ENCODE results near the gene OR1L4. TPM values are rescaled to one million over a fixed set of nuclear protein-coding genes. Genes with fewer than 3 reads are reported as not detected.

The OR1L4 gene, protein sequence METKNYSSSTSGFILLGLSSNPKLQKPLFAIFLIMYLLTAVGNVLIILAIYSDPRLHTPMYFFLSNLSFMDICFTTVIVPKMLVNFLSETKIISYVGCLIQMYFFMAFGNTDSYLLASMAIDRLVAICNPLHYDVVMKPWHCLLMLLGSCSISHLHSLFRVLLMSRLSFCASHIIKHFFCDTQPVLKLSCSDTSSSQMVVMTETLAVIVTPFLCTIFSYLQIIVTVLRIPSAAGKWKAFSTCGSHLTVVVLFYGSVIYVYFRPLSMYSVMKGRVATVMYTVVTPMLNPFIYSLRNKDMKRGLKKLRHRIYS
- total RNA-seq: not detected
- not detected for polyA plus RNA-seq

DNA sequence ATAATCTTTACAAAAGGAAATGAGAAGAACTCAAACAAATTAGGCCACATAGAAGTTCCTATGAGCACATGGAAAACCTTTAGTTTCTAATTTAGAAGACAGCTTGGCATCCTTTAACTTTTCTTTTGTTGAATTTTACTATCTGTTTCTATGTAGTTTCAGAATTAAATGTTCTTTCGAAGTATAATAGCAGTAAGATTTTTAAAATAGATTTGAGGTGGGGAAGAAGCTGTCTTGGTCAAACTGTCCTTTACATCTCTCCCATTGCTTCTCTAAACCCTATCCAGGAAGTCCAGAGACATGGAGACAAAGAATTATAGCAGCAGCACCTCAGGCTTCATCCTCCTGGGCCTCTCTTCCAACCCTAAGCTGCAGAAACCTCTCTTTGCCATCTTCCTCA, at the start of gene OR1L4:
Gene OR1L4, plus strand, starts transcription at position 301 of the 400 bp plus-strand sequence. Its CDS starts 0 bp downstream, at position 301.
- Histone ChIP-seq H3K27ac (ENCODE audit: low read depth) (no peak within 1 kb of the TSS), H3K4me1 (ENCODE audit: insufficient read depth) (no peaks in the 10 kb centered on the region), H3K4me3 (ENCODE audit: low read depth, low read length) (no peak within 1 kb of the TSS), H3K36me3 (ENCODE audit: insufficient read depth) (no peaks in the 10 kb centered on the region)
- no peak for DNase-seq (ENCODE audit: extremely low spot score)
- 82% methylated on average over 1 of the region's 1 CpG for WGBS

DNA sequence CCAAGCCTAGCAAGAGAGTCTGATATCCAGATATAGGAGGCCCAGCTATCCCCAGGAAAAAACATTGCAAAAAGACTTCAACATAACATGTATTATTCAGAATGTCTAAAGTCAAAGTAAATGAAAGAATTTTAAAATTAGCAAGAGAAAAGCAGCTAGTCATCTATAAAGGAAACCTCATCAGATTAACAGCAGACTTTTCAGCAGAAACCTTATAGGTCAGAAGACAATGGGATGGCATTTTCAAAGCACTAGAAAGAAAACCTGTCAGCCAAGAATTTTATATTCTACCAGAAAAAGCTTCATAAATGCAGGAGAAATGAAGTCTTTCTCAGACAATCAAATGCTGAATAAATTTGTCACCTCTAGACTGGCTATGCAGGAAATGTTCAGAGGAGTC, 38.9 kb upstream of the OR1L4 start:
- H3K27ac ChIP-seq (ENCODE audit: low read depth): no peak overlapping the region
- DNase-seq (ENCODE audit: extremely low spot score): no peak
- no peaks in the 10 kb centered on the region for H3K4me1 ChIP-seq (ENCODE audit: insufficient read depth)
- H3K4me3 ChIP-seq (ENCODE audit: low read depth, low read length): no peak overlapping the region
- no peaks in the 10 kb centered on the region for H3K36me3 ChIP-seq (ENCODE audit: insufficient read depth)

DNA sequence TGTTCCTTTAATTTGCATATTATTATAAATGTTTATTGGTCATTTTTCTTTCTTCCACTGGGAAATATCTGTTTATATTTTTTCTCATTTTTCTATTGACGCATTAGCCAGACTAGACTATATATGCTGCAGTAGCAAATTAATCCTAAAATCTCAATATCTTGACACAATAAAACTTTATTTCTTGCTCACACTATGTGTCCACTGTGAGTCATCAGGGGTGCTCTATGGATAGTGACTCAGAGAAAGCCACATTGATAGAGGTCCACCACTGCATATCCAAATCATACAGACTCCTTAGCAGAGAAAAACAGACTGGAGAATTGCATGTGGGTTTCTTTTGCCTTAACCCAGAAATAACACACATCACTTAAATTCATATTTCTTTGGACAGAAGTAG, 28.1 kb upstream of the OR1L4 start:
- Histone ChIP-seq H3K27ac (ENCODE audit: low read depth) (no peak overlapping the region), H3K36me3 (ENCODE audit: insufficient read depth) (no peaks in the 10 kb centered on the region), H3K4me1 (ENCODE audit: insufficient read depth) (no peaks in the 10 kb centered on the region), H3K4me3 (ENCODE audit: low read depth, low read length) (no peak overlapping the region)
- 99% methylated on average over 1 of the region's 1 CpG for WGBS
- DNase-seq (ENCODE audit: extremely low spot score): no peak

DNA sequence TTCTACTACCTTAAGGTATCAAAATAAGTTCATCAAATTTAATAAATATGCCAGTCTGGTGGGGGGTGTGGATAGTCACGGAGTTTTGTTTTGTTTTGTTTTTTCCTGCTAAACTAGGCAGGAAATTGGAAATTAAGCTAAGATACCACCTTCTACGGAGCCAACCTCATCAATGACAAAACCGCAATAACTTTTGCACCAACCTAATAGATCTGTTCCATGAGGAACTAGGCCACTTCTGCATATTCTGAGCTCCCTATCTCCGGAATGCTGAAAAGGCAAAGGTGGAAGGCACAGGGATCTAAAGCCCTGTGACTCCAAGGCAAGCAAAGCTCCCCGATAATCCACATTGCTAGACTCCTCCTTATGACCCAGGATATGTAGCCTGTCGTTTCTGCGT, 5.8 kb upstream of the OR1L4 start:
- 80% methylated on average over 7 of the region's 7 CpGs for WGBS
- no peak overlapping the region for H3K4me3 ChIP-seq (ENCODE audit: low read depth, low read length)
- DNase-seq (ENCODE audit: extremely low spot score): no peak
- no peak overlapping the region for H3K27ac ChIP-seq (ENCODE audit: low read depth)
- H3K36me3 ChIP-seq (ENCODE audit: insufficient read depth): no peaks in the 10 kb centered on the region
- H3K4me1 ChIP-seq (ENCODE audit: insufficient read depth): no peaks in the 10 kb centered on the region

DNA sequence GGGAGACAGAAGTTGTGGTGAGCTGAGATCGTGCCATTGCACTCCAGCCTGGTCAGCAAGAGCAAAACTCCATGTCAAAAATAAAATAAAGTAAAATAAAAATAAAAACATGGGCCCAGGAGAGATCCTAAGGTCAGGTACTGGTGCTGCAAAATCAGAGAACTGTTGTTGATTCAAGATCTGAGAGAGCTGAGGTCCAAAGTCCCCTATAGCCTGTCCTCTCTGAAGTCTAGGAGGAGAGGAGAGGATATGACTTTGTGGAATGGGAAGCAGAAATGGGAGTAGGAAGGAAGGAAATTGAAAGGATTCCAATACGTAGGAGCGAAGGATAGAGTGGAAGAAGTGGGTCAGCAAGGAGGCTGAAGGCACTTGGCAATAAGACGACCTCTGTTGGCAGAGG, 4.6 kb upstream of the OR1L4 start:
- Histone ChIP-seq H3K36me3 (ENCODE audit: insufficient read depth) (no peaks in the 10 kb centered on the region), H3K27ac (ENCODE audit: low read depth) (no peak overlapping the region), H3K4me3 (ENCODE audit: low read depth, low read length) (no peak overlapping the region), H3K4me1 (ENCODE audit: insufficient read depth) (no peaks in the 10 kb centered on the region)
- 80% methylated on average over 4 of the region's 4 CpGs for WGBS
- DNase-seq (ENCODE audit: extremely low spot score): no peak

DNA sequence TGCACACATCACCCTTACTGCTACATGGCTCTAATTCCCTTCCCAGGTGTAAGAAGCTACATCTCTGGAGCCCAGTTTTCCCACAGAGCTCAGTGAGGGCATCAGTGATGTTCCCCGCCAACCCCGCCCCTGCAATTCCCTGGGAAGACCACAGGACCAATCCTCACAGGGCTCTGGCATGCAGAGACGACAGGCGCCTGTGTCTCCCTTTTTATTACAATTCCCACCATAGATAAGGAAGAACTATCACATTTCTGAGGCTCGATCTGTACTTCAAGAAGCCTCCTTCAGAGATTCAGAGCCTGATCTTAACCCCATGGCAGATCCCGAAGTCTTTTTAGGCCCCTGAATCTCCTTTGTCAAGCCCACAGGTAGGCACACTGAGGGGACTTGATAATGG, 18.2 kb downstream of the OR1L4 start, which contains the start of gene OR1L6:
Gene OR1L6, plus strand, starts transcription at position 301 of the 400 bp plus-strand sequence. CDS start 7,545 bp downstream, outside the sequence.
- Histone ChIP-seq H3K36me3 (ENCODE audit: insufficient read depth) (no peaks in the 10 kb centered on the region), H3K4me1 (ENCODE audit: insufficient read depth) (no peaks in the 10 kb centered on the region), H3K4me3 (ENCODE audit: low read depth, low read length) (no peak within 1 kb of the TSS), H3K27ac (ENCODE audit: low read depth) (no peak within 1 kb of the TSS)
- no peak for DNase-seq (ENCODE audit: extremely low spot score)
- WGBS: 61% methylated on average over 6 of the region's 6 CpGs

DNA sequence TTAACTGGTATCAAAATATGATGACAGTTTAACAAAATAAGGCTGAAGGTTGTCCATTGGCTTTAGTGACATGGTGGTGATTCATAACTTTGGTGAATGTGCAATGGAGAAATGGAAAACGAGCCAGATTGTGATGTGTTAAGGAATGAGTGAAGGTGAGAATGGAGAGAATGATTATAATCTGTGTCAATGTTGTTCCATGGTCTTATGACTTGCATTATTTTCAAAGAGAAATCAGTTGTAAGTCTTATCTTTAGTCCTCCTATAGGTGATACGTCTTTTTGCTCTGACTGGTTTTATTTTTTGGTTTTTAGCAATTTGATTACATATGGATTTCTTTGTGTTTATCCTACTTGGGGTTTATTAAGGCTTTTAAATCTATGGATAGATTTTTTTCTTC, 31.0 kb downstream of the OR1L4 start:
- WGBS: 34% methylated on average over 2 of the region's 2 CpGs
- no peak overlapping the region for H3K27ac ChIP-seq (ENCODE audit: low read depth)
- H3K4me3 ChIP-seq (ENCODE audit: low read depth, low read length): no peak overlapping the region
- no peaks in the 10 kb centered on the region for H3K4me1 ChIP-seq (ENCODE audit: insufficient read depth)
- no peak for DNase-seq (ENCODE audit: extremely low spot score)
- peaks cover under 1% of the 10 kb centered on the region for H3K36me3 ChIP-seq (ENCODE audit: insufficient read depth)

DNA sequence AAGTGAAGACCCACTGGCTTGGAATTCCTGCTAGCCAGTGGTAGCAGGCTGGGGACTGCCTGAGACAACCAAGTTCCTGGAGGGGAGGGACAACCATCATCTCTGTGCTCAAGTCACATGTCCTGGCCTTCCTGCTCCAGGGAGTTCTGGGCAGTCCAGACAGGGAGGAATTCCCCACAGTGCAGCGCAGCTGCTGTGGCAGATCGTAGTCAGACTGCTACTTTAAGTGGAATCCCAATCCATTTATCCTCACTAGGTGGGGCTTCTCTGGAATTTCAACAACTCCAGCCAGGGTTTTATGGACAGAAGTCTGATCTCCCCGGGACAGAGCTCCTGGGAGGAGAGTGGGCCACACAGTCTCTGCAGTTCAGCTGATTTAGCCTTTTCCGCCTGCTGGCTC, 44.0 kb downstream of the OR1L4 start:
- H3K4me1 ChIP-seq (ENCODE audit: insufficient read depth): no peaks in the 10 kb centered on the region
- no peak overlapping the region for H3K4me3 ChIP-seq (ENCODE audit: low read depth, low read length)
- WGBS: 68% methylated on average over 4 of the region's 4 CpGs
- DNase-seq (ENCODE audit: extremely low spot score): no peak
- no peak overlapping the region for H3K27ac ChIP-seq (ENCODE audit: low read depth)
- H3K36me3 ChIP-seq (ENCODE audit: insufficient read depth): no peaks in the 10 kb centered on the region

Other genes starting within 250 kb of the OR1L4 start
- gene OR1J1, start 246.1 kb upstream of the OR1L4 start, total RNA-seq: not detected
- gene OR1J1, start 246.1 kb upstream of the OR1L4 start, polyA plus RNA-seq: not detected
- gene OR1J2, start 213.2 kb upstream of the OR1L4 start, total RNA-seq: not detected
- not detected for gene OR1J2, start 213.2 kb upstream of the OR1L4 start, polyA plus RNA-seq
- gene OR1J4, start 204.8 kb upstream of the OR1L4 start, total RNA-seq: not detected
- gene OR1J4, start 204.8 kb upstream of the OR1L4 start, polyA plus RNA-seq: not detected
- gene OR1N1, start 196.7 kb upstream of the OR1L4 start, total RNA-seq: not detected
- not detected for gene OR1N1, start 196.7 kb upstream of the OR1L4 start, polyA plus RNA-seq
- not detected for gene OR1N2, start 170.9 kb upstream of the OR1L4 start, total RNA-seq
- gene OR1N2, start 170.9 kb upstream of the OR1L4 start, polyA plus RNA-seq: not detected
- gene OR1L8, start 140.6 kb upstream of the OR1L4 start, total RNA-seq: 0.16 TPM
- gene OR1L8, start 140.6 kb upstream of the OR1L4 start, polyA plus RNA-seq: 0.18 TPM
- not detected for gene OR1Q1, start 109.3 kb upstream of the OR1L4 start, total RNA-seq
- gene OR1Q1, start 109.3 kb upstream of the OR1L4 start, polyA plus RNA-seq: not detected
- gene OR1B1, start 66.4 kb upstream of the OR1L4 start, total RNA-seq: not detected
- gene OR1B1, start 66.4 kb upstream of the OR1L4 start, polyA plus RNA-seq: not detected
- gene OR1L1, start 62.3 kb upstream of the OR1L4 start, total RNA-seq: not detected
- gene OR1L1, start 62.3 kb upstream of the OR1L4 start, polyA plus RNA-seq: not detected
- not detected for gene OR1L3, start 48.9 kb upstream of the OR1L4 start, total RNA-seq
- gene OR1L3, start 48.9 kb upstream of the OR1L4 start, polyA plus RNA-seq: not detected
- not detected for gene OR1L6, start 18.3 kb downstream of the OR1L4 start, total RNA-seq
- not detected for gene OR1L6, start 18.3 kb downstream of the OR1L4 start, polyA plus RNA-seq
- gene OR5C1, start 64.9 kb downstream of the OR1L4 start, total RNA-seq: not detected
- not detected for gene OR5C1, start 64.9 kb downstream of the OR1L4 start, polyA plus RNA-seq
- gene OR1K1, start 76.1 kb downstream of the OR1L4 start, total RNA-seq: not detected
- not detected for gene OR1K1, start 76.1 kb downstream of the OR1L4 start, polyA plus RNA-seq
- gene PDCL, start 104.6 kb downstream of the OR1L4 start, total RNA-seq: 42.7 TPM
- 14.2 TPM for gene PDCL, start 104.6 kb downstream of the OR1L4 start, polyA plus RNA-seq
- 65.6 TPM for gene RC3H2, start 181.4 kb downstream of the OR1L4 start, total RNA-seq
- gene RC3H2, start 181.4 kb downstream of the OR1L4 start, polyA plus RNA-seq: 14.5 TPM
- 35.2 TPM for gene ZBTB6, start 189.3 kb downstream of the OR1L4 start, total RNA-seq
- 5.2 TPM for gene ZBTB6, start 189.3 kb downstream of the OR1L4 start, polyA plus RNA-seq
- gene ZBTB26, start 207.5 kb downstream of the OR1L4 start, total RNA-seq: 11.5 TPM
- 8.4 TPM for gene ZBTB26, start 207.5 kb downstream of the OR1L4 start, polyA plus RNA-seq
- 134 TPM for gene RABGAP1, start 217.0 kb downstream of the OR1L4 start, total RNA-seq
- 46.2 TPM for gene RABGAP1, start 217.0 kb downstream of the OR1L4 start, polyA plus RNA-seq

All from urinary bladder (tissue), 4 donors.